NCI-H1105 treated with DMSO at 0.1 percent for 48 hours (cell line): ENCODE measurements around the gene PAM16.

Experiments used
- DNase-seq: peaks from one replicate; lab custom pipeline; 2025; lab: John Stamatoyannopoulos, UW

The PAM16 gene

GRCh38 chr16:4383591-4384444, 32.7 kb upstream of the PAM16 start:
- no peak for DNase-seq

GRCh38 chr16:4382795-4383357, 31.8 kb upstream of the PAM16 start:
- DNase-seq, result no peak

GRCh38 chr16:4381935-4382794, 31.0 kb upstream of the PAM16 start:
- no peak for DNase-seq

GRCh38 chr16:4381072-4381934, 30.2 kb upstream of the PAM16 start:
- DNase-seq, result no peak

- DNase-seq, result no peak
Observed at GRCh38 chr16:4380119-4381063, 29.3 kb upstream of the PAM16 start.

- no peak for DNase-seq
Observed at GRCh38 chr16:4378999-4379690, 28.0 kb upstream of the PAM16 start.

- no peak for DNase-seq
Observed at GRCh38 chr16:4378161-4378666, 27.1 kb upstream of the PAM16 start.

GRCh38 chr16:4377573-4378154, 26.5 kb upstream of the PAM16 start:
- DNase-seq, result no peak

- DNase-seq, result no peak
Observed at GRCh38 chr16:4376893-4377572, 25.9 kb upstream of the PAM16 start.

- no peak for DNase-seq
Observed at GRCh38 chr16:4376126-4376892, 25.2 kb upstream of the PAM16 start.

- DNase-seq, result no peak
Observed at GRCh38 chr16:4375717-4376116, 24.6 kb upstream of the PAM16 start.

- no peak for DNase-seq
Observed at GRCh38 chr16:4373909-4374742, 23.0 kb upstream of the PAM16 start.

GRCh38 chr16:4373356-4373908, 22.3 kb upstream of the PAM16 start:
- peak; percentile 45 for DNase-seq

- peak; percentile 50 for DNase-seq
Observed at GRCh38 chr16:4372578-4373355, 21.6 kb upstream of the PAM16 start.

- no peak for DNase-seq
Observed at GRCh38 chr16:4372001-4372577, 21.0 kb upstream of the PAM16 start.
